ENCODE data around the gene EXOC7. TPM values are rescaled to one million over a fixed set of nuclear protein-coding genes. Genes with fewer than 3 reads are reported as not detected.

EXOC7 gene
- total RNA-seq, 3 donors from 2014 or later = 91.4 to 103 (median 93.9) TPM

DNA sequence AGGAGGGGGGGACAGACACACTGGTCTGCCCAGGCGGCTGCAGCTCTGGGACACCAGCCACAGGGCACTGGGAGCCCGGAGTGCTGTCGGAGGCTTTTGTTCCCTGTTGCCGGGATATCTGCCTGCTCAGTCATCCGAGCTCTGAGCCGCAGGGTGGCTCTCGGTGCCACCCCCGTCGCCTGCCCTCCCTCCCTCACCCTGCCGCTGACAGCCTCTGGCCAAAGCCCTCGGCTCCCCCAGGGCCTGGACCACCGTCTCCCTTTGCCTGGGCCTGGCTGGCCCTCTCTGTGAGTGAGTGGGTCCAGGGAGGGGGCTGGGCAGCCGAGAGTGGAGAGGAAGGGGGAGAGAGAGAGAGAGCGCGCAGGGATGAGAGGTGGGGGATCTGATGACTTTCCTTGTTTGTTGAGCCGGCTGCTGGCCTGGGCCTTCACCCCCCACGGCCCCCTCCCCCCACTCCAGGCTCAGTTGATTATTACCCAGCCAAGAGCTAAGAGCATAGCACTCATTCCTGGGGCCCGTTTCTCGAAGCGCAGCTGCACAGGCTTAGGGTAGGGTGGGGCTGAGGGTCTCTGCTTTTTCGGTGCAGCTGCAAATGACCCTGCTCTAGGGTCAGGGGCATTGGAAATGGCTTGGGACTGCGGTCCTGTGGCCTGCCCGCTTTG is 34.8 kb upstream of the EXOC7 start:
- H3K27ac ChIP-seq = no peak overlapping the region

DNA sequence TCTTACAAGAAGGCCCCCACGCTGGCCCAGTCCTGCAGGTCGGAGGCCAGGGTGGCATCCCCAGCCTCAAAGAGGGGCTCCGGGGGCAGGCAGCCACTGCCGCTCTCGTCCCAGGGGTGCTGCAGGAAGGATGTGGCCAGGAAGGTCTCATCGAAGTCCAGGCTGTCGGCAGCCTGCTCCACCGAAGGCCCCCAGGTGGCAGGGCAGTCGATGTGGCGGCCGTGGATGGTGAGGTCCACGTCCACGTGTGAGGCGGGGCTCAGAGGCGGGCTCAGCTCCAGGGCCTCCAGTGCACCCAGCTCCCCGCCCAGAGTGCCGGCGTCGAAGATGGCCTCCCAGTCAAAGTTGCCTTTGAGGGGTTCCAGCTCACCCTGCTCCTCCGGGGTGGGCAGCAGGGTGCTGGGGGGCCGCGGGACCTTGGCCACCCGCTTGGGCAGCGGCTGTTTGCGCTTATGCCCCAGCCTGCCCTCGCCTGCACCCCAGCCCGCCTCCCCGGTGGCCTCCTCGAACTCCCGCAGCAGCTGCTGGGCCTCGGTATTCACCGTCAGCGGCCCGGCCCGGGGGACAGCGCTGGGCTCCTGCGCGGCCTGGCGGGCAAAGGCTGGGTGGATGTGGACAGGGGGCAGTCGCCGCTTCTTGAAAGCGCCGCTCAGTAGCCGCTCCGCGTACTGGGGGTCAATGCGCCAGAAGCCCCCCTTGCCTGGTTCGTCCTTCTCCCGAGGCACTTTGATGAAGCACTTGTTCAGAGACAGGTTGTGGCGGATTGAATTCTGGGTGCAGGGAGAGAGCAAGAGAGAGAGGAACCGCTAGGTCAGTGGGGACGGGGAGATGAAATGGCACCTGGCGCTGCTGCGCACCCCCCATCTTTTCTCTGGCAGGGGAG is 34.0 kb upstream of the EXOC7 start:
- Histone ChIP-seq H3K36me3 (no peaks in the 10 kb centered on the region), H3K4me1 (peaks cover 0 to 2% of the 10 kb centered on the region in 2 donors), H3K27ac (no peak overlapping the region), H3K27me3 (peaks cover 14 to 38% of the 10 kb centered on the region in 2 donors), H3K4me3 (no peak overlapping the region), H3K9me3 (no peaks in the 10 kb centered on the region)
- DNase-seq (ENCODE audit: low spot score in 2 of 2) = no peak
- intact Hi-C loops (cut with DNase I; ENCODE audit: low total_unique reads) = no loop called here
- TF ChIP-seq, protein P1, sequence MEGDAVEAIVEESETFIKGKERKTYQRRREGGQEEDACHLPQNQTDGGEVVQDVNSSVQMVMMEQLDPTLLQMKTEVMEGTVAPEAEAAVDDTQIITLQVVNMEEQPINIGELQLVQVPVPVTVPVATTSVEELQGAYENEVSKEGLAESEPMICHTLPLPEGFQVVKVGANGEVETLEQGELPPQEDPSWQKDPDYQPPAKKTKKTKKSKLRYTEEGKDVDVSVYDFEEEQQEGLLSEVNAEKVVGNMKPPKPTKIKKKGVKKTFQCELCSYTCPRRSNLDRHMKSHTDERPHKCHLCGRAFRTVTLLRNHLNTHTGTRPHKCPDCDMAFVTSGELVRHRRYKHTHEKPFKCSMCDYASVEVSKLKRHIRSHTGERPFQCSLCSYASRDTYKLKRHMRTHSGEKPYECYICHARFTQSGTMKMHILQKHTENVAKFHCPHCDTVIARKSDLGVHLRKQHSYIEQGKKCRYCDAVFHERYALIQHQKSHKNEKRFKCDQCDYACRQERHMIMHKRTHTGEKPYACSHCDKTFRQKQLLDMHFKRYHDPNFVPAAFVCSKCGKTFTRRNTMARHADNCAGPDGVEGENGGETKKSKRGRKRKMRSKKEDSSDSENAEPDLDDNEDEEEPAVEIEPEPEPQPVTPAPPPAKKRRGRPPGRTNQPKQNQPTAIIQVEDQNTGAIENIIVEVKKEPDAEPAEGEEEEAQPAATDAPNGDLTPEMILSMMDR (IDR thresholded peaks at IDR 0.05) = no peak
- TF ChIP-seq POLR2AphosphoS5 (IDR thresholded peaks at IDR 0.05) (no peak), POLR2A (IDR thresholded peaks at IDR 0.05) (no peak)

More for the DNA sequence above, 34.8 kb upstream of the EXOC7 start:
- Histone ChIP-seq H3K27me3 (peaks cover 14 to 38% of the 10 kb centered on the region in 2 donors), H3K36me3 (no peaks in the 10 kb centered on the region), H3K4me1 (peaks cover 0 to 2% of the 10 kb centered on the region in 2 donors), H3K4me3 (no peak overlapping the region), H3K9me3 (no peaks in the 10 kb centered on the region)
- intact Hi-C loops (cut with DNase I; ENCODE audit: low total_unique reads) = no loop called here
- TF ChIP-seq POLR2AphosphoS5 (IDR thresholded peaks at IDR 0.05) = no peak
- TF ChIP-seq POLR2A (IDR thresholded peaks at IDR 0.05) = no peak
- TF ChIP-seq, protein P1 (IDR thresholded peaks at IDR 0.05) = no peak
- no peak for DNase-seq (ENCODE audit: low spot score in 2 of 2)

DNA sequence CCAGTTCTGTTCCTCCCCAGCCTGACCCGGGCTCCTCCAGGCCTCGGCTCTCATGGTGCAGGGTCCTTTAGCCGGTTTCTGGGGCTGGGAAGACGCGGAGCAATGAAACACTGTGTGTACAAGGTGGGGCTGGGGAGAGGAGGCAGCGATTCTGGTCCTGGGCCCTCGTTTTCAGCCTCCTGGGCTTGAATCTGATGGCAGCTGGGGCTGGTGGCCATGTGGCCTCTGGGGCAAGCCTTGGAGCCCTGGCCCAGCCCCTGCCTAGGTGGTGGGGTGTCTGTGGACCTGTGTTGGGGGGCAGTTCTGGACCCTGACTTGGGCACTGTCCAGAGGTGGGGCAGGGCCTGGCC is 33.4 kb upstream of the EXOC7 start:
- intact Hi-C loops (cut with DNase I; ENCODE audit: low total_unique reads) = no loop called here
- Histone ChIP-seq H3K4me1 (peaks cover 0 to 2% of the 10 kb centered on the region in 2 donors), H3K4me3 (no peak overlapping the region), H3K9me3 (no peaks in the 10 kb centered on the region), H3K27me3 (peaks cover 14 to 38% of the 10 kb centered on the region in 2 donors), H3K36me3 (no peaks in the 10 kb centered on the region), H3K27ac (no peak overlapping the region)
- no peak for DNase-seq (ENCODE audit: low spot score in 2 of 2)
- TF ChIP-seq, protein P1 (IDR thresholded peaks at IDR 0.05) = no peak

DNA sequence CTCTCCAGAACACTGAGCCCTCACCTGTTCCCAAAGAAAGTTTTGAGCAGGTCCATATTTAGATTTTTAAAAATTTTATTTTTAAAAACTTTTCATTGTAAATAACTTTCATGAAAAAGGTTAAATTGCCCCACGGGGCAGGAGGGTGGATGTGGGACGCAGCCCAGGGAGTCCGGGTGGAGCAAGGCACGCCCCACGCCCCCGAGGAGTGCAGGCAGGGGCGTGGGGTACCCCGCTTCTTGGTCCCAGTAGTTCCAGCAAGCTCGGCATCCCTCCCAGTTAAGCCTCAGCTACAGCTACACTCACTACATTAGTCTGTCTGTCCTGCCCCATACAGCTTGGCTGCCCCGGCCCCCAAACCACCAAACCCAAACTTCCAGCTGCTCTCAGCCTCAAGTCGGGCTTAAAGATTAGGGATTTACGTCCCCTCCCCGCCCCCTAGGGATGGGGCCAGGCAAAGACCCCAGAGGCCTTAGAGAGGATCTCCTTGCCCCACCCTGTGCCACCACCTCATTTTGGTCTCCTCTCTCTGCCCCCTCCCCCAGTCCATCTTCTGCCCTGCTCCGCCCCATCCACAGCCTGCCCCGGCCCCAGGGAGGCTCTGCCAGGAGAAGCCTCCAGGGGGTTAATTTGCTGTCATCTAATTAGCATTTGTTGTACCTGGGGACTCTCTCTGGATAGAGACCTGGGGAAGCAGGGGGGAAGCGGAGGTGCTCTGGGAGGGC is 32.9 kb upstream of the EXOC7 start:
- TF ChIP-seq POLR2A (IDR thresholded peaks at IDR 0.05) = no peak
- TF ChIP-seq POLR2AphosphoS5 (IDR thresholded peaks at IDR 0.05) = no peak
- TF ChIP-seq, protein P1 (IDR thresholded peaks at IDR 0.05) = no peak
- H3K36me3 ChIP-seq = no peaks in the 10 kb centered on the region
- peaks cover 14 to 38% of the 10 kb centered on the region in 2 donors for H3K27me3 ChIP-seq
- H3K27ac ChIP-seq = no peak overlapping the region
- DNase-seq (ENCODE audit: low spot score in 2 of 2) = no peak
- no peaks in the 10 kb centered on the region for H3K9me3 ChIP-seq
- intact Hi-C loops (cut with DNase I; ENCODE audit: low total_unique reads) = no loop called here
- no peak overlapping the region for H3K4me3 ChIP-seq
- H3K4me1 ChIP-seq = peaks cover 0 to 2% of the 10 kb centered on the region in 2 donors

All from breast epithelium (tissue), 4 donors.